ENCODE results near the gene SYT6.

The SYT6 gene

DNA sequence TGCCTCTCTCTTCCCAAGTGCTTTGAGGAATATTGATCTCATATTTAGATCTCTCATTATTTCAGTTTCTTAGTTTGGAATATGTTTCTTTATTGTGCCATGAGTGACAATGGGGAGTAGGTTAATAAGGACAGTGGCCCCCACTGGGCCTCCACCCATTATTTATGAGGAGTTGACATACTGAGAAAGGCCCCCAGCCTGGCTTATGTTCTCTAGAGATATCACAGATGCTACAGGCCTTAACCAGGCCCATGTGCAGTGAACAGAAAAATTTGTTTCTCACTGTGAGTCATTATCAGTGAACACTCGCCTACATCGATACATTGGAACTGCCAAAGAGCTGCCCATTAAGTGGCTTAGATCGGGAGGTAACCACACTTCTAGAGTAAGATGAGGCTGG, 35.7 kb upstream of the SYT6 start:
- TF ChIP-seq, protein P1, sequence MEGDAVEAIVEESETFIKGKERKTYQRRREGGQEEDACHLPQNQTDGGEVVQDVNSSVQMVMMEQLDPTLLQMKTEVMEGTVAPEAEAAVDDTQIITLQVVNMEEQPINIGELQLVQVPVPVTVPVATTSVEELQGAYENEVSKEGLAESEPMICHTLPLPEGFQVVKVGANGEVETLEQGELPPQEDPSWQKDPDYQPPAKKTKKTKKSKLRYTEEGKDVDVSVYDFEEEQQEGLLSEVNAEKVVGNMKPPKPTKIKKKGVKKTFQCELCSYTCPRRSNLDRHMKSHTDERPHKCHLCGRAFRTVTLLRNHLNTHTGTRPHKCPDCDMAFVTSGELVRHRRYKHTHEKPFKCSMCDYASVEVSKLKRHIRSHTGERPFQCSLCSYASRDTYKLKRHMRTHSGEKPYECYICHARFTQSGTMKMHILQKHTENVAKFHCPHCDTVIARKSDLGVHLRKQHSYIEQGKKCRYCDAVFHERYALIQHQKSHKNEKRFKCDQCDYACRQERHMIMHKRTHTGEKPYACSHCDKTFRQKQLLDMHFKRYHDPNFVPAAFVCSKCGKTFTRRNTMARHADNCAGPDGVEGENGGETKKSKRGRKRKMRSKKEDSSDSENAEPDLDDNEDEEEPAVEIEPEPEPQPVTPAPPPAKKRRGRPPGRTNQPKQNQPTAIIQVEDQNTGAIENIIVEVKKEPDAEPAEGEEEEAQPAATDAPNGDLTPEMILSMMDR (IDR thresholded peaks at IDR 0.05; ENCODE audit: low read depth, low read length, missing control alignments) = no peak
- H3K4me3 ChIP-seq (ENCODE audit: low read depth, low read length) = no peak overlapping the region
- no peak for DNase-seq (ENCODE audit: low read depth)

DNA sequence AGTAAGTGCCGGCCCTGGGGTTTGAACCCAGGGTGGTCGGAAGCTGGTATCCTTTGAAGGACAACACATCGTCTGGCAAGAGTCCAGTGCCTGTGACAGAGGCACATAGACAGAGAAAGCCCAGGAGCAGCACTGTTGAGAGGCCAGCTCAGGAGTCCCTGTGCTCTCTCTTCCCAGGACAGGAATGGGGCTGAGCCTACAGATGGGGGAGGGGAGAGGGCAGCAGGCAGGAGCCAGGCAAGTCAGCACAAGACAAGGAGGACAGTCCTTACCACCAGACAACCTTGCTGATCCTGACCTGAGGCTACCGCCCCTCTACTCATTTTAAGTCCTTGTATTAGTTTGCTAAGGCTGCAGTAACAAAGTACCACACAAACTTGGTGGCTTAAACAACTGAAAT, 27.7 kb upstream of the SYT6 start:
- H3K4me3 ChIP-seq (ENCODE audit: low read depth, low read length) = no peak overlapping the region
- DNase-seq (ENCODE audit: low read depth) = no peak
- TF ChIP-seq, protein P1 (IDR thresholded peaks at IDR 0.05; ENCODE audit: low read depth, low read length, missing control alignments) = no peak

DNA sequence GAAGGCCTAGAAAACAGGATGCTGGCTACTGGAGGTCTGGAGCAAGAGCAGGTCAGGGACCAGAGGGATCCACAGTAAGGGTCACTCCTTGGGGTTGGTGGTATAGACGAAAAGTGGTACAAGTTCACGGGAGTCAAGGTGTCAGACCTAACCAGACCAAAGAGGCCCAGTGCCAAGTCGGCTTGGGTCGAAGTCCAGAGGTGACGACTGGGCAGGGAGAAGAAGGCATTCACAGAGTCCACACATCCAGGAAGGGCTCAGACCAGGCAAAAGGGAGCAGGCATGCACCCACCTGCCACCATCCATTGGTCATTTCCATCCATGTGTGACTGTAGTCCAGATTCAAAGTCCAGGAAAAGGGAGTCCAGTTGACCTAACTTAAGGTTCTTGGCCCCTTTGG, 27.1 kb upstream of the SYT6 start:
- no peak overlapping the region for H3K4me3 ChIP-seq (ENCODE audit: low read depth, low read length)
- no peak for DNase-seq (ENCODE audit: low read depth)
- TF ChIP-seq, protein P1 (IDR thresholded peaks at IDR 0.05; ENCODE audit: low read depth, low read length, missing control alignments) = no peak

DNA sequence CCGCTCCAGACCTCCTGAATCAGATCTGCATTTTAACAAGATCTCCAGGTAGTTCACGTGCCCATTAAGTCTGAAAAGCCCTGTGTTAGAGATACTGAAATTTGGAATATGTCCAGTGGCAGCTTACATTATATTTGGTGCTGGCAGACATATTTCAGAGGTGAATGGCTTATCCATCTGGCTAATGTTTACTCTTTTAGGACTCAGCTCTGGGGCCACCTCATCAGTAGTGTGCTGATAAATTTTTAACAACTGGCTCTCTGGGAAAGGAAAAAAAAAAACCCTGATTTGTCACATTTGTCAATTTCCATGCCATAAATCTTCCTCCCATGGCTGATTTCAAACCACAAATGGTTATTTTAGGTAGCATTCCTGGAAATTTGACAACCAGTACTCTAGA, 25.3 kb upstream of the SYT6 start:
- DNase-seq (ENCODE audit: low read depth) = no peak
- TF ChIP-seq, protein P1 (IDR thresholded peaks at IDR 0.05; ENCODE audit: low read depth, low read length, missing control alignments) = no peak
- no peak overlapping the region for H3K4me3 ChIP-seq (ENCODE audit: low read depth, low read length)

DNA sequence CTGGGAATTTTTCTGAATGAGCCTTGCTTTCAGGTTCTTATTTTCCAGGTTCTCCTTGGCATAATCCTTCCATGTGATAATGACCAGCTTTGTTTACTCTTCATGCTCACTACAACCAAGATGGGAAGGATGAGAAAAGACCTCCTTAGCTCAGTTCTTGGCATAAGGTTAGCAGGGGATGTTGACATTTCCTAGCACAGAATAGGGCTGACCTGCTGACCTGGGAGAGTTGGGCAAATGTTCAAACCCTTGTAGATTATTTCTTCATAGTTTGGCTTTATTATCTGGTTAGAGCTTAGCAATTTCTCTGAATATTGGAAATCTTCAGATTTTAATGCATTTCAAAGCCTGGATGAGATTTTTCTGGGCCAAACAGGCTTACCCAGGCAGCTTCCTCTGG, 23.6 kb upstream of the SYT6 start:
- no peak for DNase-seq (ENCODE audit: low read depth)
- TF ChIP-seq, protein P1 (IDR thresholded peaks at IDR 0.05; ENCODE audit: low read depth, low read length, missing control alignments) = no peak
- H3K4me3 ChIP-seq (ENCODE audit: low read depth, low read length) = no peak overlapping the region

DNA sequence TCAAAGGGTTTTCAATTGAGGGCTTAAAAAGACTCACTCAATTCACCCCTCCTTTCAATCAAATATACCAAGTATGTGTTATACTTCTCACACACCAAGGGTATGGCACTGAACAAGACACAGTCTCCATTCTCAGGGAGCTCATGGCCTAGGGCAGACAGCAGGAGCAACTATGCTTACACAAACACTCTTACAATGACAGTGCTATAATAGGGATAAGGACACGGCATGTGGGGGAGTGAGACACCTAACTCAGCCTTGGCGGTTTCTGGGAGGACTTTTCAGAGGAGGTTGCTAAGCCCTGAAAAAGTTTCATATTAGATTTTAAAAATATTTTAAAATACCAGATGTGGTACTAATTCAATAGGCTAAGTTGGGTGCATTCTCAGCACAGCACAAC, 22.7 kb upstream of the SYT6 start:
- DNase-seq (ENCODE audit: low read depth) = no peak
- TF ChIP-seq, protein P1 (IDR thresholded peaks at IDR 0.05; ENCODE audit: low read depth, low read length, missing control alignments) = no peak
- H3K4me3 ChIP-seq (ENCODE audit: low read depth, low read length) = no peak overlapping the region

DNA sequence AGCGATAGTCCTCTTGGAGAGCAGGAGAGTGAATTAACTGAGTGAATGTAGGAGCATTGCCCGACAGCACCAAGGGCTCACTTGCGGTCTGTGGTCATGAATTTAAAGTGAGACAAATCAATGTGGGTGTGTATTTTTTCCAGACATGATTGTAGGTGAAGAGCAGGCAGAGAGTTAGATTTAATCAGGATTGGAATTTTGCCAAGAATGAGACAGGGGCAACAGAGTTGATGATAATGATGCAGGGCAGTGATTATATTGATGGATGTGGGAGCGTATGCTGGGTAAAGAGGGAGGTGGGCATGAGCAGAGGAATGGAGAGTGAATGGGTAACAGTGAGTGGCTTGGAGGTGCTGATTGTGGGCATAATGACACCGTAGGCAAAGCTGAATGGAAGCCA, 20.0 kb upstream of the SYT6 start:
- TF ChIP-seq, protein P1 (IDR thresholded peaks at IDR 0.05; ENCODE audit: low read depth, low read length, missing control alignments) = no peak
- H3K4me3 ChIP-seq (ENCODE audit: low read depth, low read length) = no peak overlapping the region
- DNase-seq (ENCODE audit: low read depth) = no peak

Measured in GM12864 (cell line).